HCT116 (cell line): ENCODE measurements around the gene FAM151B.

Experiments used
- EZH2 ChIP-seq: fragments of 200-600 bp; sonication (generic); IDR thresholded peaks from 2 replicates; pipeline ENCODE4 v1.6.1; 2017; ENCODE audit warnings: antibody characterized with exemption, mixed run types
- POLR2A ChIP-seq: IDR thresholded peaks from 2 replicates; pipeline ENCODE4 v1.7.0; 2011; ENCODE audit warnings: borderline replicate concordance; ENCODE audit not compliant: insufficient read depth, insufficient read length; ENCODE audit errors: extremely low read depth
- TF ChIP-seq, protein P1 (sequence below), 3 experiments: fragments of 200-600 bp in 1 of 3; sonication (generic) in 1 of 3; IDR thresholded peaks in 2 of 3; conservative IDR thresholded peaks in 1 of 3; 2 replicates each; pipeline ENCODE4 v1.5.1; 2012 to 2017; ENCODE audit warnings: low read depth in 2 of 3, low read length in 2 of 3, antibody characterized with exemption in 1 of 3, borderline replicate concordance in 1 of 3, control low read depth in 1 of 3, mild to moderate bottlenecking in 1 of 3, mixed read lengths in 1 of 3, mixed run types in 1 of 3, moderate library complexity in 1 of 3; ENCODE audit not compliant: insufficient read depth in 1 of 3

GRCh38 chr5:80568251-80568650 is 80.4 kb downstream of the FAM151B start:
- TF ChIP-seq, protein P1, sequence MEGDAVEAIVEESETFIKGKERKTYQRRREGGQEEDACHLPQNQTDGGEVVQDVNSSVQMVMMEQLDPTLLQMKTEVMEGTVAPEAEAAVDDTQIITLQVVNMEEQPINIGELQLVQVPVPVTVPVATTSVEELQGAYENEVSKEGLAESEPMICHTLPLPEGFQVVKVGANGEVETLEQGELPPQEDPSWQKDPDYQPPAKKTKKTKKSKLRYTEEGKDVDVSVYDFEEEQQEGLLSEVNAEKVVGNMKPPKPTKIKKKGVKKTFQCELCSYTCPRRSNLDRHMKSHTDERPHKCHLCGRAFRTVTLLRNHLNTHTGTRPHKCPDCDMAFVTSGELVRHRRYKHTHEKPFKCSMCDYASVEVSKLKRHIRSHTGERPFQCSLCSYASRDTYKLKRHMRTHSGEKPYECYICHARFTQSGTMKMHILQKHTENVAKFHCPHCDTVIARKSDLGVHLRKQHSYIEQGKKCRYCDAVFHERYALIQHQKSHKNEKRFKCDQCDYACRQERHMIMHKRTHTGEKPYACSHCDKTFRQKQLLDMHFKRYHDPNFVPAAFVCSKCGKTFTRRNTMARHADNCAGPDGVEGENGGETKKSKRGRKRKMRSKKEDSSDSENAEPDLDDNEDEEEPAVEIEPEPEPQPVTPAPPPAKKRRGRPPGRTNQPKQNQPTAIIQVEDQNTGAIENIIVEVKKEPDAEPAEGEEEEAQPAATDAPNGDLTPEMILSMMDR (IDR thresholded peaks at IDR 0.05 in 2 of 3, conservative IDR thresholded peaks at IDR 0.05 in 1 of 3; ENCODE audit: borderline replicate concordance in 1 of 3, insufficient read depth in 1 of 3, low read depth in 2 of 3, low read length in 2 of 3), result no peak
- TF ChIP-seq POLR2A, result no peak
- TF ChIP-seq EZH2, result no peak
